NCI-H1417 treated with DMSO at 0.1 percent for 48 hours (cell line): Measurements from ENCODE around the gene CLMN.
A peak's percentile ranks its signal among the peaks of the same experiment; 100 is the strongest.

Experiments used
- DNase-seq: peaks from one replicate; lab custom pipeline; 2025; lab: John Stamatoyannopoulos, UW

The CLMN gene

DNA sequence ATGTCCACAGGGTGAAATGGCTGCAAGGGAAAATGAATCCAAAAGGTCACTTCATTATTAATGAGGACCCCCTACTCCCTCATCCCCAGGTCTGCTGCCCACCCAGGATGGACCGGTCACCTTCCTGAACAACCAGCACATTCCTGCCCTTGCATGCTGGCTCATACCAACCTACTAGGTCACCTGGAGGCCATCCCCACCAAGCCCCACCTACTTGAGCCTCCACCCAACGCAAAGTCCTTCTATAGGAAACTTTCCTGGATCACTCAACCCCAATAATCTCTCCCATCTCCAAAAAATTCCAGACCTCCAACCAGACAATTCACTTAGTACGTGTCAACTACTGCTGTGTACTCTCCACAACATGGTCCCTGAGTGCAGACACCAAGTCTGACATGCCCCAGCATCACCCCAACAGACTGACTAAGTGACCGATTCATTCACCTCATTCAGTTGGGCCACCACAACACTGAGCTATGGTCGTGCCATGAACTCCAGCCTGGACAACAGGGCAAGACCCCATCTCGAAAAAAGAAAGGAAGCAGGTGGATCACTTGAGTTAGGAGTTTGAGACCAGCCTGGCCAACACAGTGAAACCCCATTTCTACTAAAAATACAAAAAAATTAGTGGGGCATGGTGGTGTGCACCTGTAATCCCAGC lies 18.1 kb downstream of the CLMN start:
- no peak for DNase-seq

DNA sequence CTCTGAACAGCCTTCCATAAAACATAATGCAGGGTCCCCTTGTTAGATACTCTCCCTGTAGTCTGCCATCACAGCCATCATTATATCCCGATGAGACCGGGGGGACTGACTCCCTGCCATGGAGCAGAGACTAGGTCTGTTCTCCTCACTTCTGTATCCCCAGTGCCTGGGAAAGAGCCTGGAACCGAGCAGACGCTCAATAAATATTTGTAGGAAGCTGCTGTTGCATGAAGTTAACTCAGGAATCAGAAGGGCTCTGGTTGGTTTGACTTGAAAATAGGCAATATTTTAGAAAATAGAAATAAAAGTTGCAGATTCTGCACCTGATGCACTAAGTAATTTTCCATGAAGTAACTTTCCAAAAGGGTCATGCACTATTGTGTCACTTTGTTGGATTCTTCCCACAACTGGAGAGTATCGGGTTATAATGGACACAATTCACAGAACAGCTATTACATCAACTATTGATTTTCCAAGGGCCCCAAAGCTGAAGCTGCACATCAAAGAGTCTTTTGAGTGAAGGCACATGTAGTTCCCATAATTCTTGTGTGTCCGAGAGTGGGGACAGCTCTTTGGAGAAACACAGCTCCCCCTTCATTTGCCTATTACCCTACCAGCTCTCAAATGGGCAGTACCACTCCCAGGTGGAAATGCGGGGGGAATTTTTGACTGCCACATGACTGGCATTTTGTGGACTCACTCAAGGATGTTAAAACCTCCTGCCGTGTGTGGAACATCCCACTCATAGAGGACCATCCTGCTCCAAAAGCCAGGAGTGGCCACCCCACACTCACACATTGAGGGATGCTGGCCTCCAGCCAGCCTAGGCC lies 18.8 kb downstream of the CLMN start:
- no peak for DNase-seq

DNA sequence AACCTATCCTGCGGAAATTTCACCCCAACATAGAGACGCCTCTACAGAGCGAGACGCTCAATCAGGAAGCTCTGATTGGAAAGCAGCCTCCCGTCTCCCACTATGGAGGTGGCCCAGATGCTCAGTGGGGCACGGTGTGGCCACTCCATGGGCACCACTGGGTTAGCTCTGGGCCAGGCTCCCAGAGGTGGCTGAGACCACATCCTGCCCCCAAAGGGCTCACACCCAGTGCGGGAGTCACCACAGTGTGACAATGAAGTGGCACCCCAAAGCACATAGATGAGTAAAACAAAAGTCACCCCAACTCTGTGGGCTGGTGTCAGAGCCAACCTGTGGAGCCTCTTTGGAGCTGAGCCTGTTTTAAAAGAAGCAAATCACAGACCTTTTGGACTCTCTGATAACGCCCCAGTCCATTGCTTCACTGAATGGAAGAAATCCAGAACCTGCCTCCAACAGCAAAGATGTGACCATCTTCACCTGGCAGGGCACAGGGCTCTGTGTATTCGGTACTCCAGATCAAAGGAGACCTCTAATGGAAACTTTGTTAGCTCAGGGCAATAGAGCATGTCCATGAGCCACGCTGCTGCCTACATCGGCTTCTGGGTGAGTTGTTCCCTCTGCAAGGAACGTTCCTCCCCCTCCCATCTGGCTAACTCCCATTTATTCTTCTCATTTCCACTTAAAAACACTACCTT lies 19.6 kb downstream of the CLMN start:
- no peak for DNase-seq

DNA sequence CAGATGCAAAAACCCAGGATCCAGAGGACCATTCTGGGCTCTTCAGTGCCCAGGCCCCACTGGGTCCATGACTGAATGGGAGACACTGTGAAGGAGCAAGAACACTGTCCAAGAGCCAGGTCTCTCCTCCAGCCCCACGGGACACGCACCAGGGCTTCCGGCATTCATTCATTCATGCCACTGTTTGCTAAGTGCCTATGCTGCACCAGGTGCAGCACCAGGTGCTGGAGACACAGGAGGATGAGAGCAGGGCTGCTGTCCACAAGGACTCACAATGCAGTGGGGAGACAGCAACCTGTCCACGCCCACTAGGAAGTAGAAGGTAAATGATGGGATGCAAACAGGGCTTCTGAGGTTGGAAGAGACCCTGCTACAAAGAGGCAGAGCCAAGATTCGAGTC lies 20.4 kb downstream of the CLMN start:
- DNase-seq, result no peak

DNA sequence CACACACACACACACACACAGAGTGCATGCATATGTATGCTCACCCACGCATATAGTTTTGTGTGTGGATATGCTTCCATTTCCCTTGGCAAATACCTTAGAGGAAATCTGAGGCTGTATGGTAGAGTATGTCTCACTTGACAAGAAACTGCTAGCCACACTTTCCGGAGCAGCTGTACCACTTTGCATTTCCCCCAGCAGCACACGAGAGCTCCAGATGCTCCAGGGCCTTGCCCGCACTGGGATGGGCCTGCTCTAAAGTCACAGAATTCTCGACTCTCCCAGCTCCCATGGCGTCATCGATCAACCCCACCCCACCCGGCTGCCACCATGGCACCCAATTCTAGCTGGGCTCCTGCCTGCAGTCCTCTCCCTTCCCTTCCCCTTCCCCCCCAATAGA lies 21.9 kb downstream of the CLMN start:
- no peak for DNase-seq

DNA sequence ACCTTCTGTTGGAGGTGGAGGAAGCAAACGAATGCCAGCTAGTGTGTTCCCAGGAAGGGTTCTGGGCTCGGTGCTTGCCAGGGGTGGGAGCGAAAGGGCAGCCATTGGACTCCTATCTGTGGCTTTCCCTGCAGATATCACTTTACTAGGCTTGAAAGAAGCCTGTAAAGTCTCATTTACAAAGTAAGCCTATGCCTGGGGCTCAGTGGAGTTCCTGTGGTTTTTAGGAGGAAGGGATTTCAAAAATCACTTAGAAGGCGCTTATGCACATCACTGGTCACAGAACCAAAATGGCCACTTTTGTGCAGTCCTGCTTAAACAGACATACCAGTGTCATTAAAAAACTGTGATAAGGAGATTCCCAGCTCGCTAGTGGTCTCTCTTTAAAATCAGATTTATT lies 22.7 kb downstream of the CLMN start:
- no peak for DNase-seq

DNA sequence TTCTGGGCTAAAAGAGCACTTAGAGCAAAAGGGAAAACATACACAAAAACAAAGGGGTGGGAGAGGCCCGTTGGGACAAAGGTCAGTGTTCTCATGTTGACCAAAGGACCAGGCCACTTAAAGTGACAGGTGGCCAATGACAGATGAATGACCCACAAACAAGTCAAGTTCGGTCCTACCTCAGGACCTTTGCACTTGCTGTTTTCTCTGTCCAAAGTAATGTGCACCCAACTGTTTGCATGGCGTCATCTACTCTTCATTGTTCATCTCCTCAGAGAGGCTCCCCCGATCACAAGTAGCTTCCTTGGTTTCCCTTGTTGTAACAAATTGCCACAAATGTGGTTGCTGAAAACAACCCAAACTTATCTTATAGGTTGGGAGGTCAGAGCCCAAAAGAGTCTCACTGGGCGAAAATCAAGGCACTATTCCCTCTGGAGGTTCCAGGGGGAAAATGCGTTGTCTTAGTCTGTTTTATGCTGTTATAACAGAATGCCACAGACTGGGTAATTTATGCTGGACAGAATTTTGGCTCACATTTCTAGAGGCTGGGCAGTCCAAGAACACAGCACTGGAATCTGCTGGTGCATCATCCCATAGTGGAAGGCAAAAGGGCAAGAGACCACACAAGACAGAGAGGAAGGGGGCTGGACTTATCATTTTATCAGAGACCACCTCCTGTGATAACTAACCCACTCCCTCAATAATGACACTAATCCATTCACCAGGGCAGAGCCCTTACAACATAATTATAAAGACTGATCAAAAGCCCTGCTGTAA lies 23.9 kb downstream of the CLMN start:
- DNase-seq, result no peak

DNA sequence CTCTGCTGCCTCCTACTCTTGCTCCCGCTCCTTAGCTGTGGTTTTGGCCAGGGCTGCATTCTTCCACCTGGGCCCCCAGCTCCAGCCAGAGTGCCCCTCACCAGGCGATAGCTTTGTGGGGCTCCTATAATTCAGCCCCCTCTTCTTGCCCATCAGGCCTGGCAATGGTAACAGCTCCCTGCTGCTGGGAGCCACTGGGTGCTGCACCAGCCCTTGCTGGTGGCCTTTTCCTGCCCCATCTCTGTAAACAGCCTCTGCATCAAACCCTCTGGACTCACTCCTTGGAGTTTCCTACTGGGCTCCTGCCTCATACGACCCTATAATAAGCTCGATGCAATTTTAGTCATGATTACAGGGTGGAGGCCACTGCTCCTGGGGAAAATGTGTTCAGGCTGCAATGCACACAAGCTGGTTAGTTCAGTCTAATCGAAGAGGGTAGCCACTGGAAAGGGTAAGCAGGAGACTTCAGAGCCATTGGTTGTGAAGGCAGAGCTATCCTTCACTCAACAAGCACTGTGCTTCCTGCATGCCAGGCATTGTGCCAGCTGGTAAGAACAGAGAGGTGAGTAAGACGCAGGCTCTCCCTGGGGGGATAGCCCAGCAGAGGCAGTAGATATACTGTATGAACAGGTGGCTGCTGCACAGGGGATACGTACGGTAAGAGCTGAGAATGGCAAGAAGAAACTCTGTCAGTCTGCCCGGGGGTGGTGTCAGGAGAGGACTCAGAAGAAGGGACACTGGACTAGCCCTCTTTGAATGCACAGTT lies 24.7 kb downstream of the CLMN start:
- no peak for DNase-seq

DNA sequence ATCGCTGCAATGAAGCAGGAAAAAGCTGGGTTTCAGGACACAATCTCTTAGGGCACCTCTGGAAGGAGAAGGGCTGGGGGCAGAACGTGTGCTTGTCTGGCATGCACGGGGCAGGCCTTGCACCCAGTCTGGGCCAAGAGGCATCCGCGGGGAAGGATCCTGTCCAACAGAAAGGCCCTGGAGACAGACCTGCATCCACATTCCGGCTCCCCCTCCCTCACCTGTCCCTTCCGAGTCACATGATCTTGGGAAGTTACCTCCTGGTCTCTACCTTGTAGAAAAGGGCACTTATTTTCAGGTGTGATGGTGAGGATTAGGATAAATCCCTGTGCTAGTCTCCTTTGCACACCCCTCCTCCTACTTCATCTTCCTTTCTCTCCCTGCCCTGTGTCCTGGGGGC lies 25.4 kb downstream of the CLMN start:
- DNase-seq, result no peak

DNA sequence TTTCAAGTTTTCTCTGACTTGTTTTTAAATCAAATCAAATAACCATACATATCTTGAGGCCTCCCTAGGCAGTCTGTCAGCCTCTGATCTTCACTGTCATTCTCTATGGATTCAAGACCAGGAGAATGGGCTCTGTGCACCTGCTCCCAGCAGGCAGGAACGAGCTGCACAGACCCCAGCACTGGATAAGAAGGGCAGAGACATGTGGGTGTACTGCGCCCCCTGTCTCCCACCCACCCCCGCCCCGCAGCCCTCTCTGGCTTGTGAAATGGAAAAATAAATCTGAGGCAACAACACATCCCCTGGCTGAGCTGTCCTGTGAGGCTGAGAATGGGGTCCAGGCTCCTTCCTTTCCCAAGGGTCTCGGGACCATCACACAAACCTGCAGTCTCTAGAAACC lies 26.3 kb downstream of the CLMN start:
- no peak for DNase-seq

DNA sequence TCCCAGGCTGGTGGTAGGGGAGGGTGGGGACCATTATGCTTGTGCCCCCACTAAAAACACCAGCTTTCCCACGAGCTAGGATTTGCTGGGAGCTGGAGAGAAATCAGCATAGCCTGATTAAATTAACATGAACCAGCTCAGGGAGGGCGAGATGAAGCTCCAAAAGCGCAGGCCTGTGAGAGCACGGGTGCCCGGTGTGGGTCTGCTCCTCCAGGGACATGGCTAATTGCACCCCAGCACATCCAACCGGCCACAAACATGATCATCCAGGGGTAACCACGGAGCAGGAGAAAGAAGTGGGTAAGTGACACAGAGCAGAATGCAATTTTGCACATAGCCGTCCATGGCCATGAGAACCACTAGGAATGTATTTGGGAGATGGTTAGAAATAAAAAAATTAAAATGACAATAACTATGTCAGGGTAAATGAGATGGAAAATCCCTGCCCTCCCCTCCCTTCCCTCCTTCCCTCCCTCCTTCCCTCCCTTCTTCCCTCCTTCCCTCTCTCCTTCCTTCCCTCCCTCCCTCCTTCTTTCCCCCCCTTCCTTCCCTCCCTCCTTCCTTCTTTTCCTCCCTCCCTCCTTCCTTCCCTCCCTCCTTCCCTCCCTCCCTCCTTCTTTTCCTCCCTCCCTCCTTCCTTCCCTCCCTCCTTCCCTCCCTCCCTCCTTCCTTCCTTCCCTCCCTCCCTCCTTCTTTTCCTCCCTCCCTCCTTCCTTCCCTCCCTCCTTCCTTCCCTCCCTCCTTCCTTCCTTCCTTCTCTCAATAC lies 26.9 kb downstream of the CLMN start:
- no peak for DNase-seq

DNA sequence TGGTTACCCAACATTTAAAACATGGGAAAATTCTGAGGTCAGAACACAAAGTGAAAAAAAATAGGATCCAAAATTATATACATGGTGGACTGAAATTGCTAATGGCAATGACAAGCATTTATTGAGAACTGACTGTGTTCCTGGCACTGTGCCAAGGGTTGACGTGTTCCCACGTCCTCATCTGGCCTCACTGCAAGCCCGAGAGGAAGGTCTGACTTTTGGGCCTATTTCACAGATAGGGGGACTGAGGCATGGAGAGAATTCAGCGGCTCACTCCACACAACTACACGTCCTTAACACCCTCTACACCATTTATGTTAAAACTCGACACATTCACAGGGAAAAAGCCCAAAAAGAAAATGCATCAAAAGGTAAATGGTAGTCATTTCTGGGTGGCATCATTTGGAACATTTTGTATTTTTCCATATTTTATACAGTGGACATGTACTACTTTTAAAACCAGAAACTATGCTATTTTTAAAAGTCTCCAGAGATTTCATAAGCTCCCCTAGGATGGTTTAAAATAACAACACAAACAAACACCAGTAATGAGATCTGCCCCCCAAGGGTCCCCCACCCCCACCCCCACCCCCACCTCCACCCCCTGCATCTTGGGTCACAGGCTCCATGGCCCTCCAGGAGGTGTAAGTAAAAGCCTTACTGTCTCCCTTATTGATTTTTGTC lies 27.7 kb downstream of the CLMN start:
- DNase-seq, result no peak

DNA sequence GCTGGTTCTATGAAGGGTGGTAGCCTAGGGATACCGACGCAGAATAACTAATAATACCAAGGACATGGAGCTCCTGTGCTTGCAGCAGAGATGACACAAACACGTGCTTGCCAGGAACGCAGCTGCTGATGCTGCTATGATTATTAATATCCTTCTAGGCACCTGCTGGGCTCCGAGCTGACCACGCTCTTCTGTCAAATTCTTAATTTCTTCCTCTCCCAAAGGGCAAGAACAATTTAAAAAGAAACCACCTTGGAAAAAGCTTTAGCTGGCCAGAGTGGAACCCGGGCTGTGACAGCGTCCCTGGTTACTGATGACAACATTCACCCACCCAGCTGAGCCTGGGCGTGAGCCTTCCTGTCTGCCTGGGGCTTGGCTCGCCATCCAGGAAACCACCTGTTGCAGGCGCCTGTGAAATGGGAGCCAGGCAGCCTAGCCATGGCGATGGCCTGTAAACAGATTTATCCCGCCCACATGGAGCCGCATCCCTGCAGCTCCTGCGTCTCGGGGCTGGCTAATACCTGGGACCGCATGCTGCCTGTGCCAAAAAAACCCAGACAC lies 28.8 kb downstream of the CLMN start:
- peak; percentile 64 for DNase-seq

DNA sequence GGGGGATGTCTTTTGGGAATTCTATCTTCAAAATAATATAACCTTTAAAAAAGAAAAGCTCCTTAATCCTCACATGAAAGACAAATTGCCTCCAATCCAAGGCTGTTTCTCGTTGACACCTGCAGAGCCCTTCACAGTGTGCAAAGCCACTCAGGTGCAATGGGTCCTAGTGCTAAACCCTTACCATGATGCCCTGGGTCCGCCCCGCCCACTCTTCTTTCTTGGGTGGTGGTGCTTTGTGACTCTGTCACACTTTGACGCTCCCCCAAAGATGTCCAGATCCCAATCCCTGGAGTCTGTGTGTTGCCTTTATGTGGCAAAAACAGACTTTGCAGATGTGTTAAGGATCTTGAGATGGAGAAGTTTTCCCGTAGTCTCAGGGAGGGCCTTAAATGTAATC lies 29.7 kb downstream of the CLMN start:
- DNase-seq, result no peak

DNA sequence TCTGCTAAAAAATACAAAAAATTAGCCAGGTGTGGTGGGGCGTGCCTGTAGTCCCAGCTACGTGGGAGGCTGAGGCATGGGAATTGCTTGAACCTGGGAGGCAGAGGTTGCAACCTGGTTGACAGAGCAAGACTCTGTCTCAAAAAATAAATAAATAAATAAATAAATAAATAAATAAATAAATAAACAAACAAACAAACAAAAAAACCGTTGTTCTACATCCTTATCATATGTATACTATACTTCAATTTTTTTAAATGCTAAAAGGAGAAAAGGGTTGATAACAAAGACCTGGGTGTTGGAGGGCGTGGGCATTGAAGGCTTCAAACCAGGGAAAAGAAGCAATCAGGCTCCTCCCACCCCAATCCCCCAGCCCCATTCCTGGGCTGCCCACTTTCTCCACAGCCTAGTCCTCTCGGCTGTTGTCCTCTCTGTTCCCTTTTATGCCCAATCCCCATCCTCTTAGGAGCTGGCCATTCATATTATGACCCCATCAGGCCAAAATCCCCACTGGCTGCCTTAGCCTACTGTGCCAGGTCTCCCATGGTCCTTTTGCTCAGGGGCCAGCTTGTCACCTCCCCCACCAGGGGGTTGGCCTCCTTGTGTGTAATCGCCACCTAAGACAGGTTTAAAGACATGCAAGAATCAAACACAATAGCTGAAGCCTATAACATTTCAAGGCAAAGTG lies 30.2 kb downstream of the CLMN start:
- DNase-seq, result no peak

DNA sequence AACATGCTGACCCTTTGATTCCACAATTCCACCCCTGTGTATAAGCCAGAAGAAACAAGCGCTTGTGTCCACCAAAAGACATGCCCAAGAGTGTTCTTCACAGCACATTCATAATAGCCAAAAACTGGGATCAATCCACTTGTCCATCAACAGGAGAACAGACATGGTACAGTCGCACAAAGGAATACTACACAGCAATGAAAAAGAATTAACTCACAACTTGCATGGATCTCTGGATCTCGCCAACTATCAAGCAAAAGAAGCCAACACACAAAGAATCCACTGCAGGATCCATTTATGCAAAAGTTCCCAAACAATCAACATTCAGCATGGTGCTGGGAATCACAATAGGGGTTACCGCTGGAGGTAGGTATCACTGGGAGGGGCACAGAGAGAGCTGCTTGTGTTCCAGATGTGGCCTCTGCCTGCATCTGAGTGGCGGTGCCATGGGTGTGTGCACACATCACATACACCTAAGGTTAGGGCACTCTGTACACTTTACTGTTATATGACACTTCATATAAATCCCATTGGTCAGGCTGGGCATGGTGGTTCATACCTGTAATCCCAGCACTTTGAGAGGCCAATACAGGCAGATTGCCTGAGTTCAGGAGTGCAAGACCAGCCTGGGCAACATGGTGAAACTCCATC lies 30.9 kb downstream of the CLMN start:
- DNase-seq, result no peak

DNA sequence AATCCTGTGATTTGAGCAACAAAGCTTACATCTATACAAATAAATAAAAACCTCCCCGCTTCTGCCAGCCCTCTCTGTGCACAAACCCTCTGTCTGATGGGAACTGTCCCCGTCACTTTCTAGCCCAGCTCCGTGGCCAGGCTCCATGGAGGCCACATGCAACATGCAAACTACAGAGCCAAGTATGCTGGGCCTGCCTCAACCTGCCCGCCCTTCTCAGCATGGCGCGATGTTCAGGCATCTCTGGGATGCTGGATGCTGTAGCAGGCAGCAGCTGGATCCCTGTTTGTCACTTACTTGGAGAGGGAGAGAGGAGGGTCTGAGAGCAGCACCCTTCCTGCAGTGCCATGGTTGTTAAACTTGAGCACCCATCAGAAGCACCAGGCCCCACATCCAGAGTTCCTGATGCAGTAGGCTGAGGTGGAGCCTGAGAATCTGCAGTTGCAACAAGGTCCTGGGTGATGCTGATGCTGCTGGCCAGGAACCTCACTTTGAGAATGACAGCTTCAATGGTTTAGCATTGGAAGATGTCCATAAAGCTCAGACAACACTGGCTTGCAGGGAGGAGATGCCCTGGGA lies 32.4 kb downstream of the CLMN start:
- DNase-seq, result no peak

DNA sequence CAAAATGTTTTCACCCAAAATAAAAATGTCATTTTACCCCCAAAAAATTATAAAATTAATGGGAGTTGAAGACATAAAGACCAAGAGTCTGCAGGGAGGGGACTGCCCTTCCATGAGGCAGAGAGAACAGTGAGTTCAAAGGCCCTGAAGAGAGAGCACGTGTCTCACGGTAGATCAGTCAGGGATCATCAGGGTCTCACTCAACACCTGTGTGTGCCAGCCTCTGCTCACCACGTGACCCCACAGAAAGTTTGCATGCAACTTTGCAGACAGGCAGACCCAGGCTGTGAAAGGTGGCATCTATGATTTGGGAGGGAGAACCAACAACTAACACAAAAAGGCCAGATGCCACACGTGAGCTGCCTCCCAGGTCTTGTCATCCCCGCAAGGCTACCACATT lies 33.1 kb downstream of the CLMN start:
- no peak for DNase-seq
